Muscle layer of colon (tissue), 2 donors: ENCODE data around the gene PCSK1N.

ENCODE experiments used
- H3K27ac ChIP-seq: one replicate; pipeline ENCODE4 v1.7.0; 2013; ENCODE audit warnings: low read depth, mild to moderate bottlenecking, low read length, moderate library complexity
- H3K27me3 ChIP-seq, 2 donors: one replicate each; pipeline ENCODE4 v1.7.0; 2013; ENCODE audit warnings: low read length in 2 of 2, mild to moderate bottlenecking in 2 of 2; ENCODE audit not compliant: insufficient read depth in 2 of 2, control insufficient read depth in 1 of 2
- H3K36me3 ChIP-seq: one replicate; pipeline ENCODE4 v1.7.0; 2013; ENCODE audit warnings: mild to moderate bottlenecking, low read length; ENCODE audit not compliant: insufficient read depth
- H3K4me1 ChIP-seq: one replicate; pipeline ENCODE4 v1.7.0; 2013; ENCODE audit warnings: mild to moderate bottlenecking, low read length; ENCODE audit not compliant: insufficient read depth
- H3K4me3 ChIP-seq, 2 donors: one replicate each; pipeline ENCODE4 v1.7.0; 2013; ENCODE audit warnings: low read length in 2 of 2, low read depth in 1 of 2, mild to moderate bottlenecking in 1 of 2, moderate library complexity in 1 of 2
- H3K9ac ChIP-seq: one replicate; pipeline ENCODE4 v1.7.0; 2013; ENCODE audit warnings: low read length
- H3K9me3 ChIP-seq: one replicate; pipeline ENCODE4 v1.7.0; 2013; ENCODE audit warnings: mild to moderate bottlenecking, low read length
- donor health status: abdominal sarcoma.
- donor health status: Adenocarcinoma of cecum.

PCSK1N gene

GRCh38 chrX:48786825-48787504 lies 48.4 kb downstream of the PCSK1N start:
- Histone ChIP-seq H3K9ac (no peak overlapping the region), H3K27ac (no peak overlapping the region), H3K9me3 (no peaks in the 10 kb centered on the region), H3K36me3 (no peaks in the 10 kb centered on the region), H3K4me3 (no peak overlapping the region), H3K27me3 (peaks cover 0 to 19% of the 10 kb centered on the region in 2 donors), H3K4me1 (no peaks in the 10 kb centered on the region)

GRCh38 chrX:48786341-48786800 lies 49.0 kb downstream of the PCSK1N start, which contains the start of gene GATA1:
Gene GATA1 (plus strand): TSS chrX:48786590. CDS start chrX:48791110, 4,520 bp downstream.
- no peak within 1 kb of the TSS for H3K4me3 ChIP-seq
- no peaks in the 10 kb centered on the region for H3K9me3 ChIP-seq
- no peak within 1 kb of the TSS for H3K27ac ChIP-seq
- no peaks in the 10 kb centered on the region for H3K4me1 ChIP-seq
- peaks cover 0 to 19% of the 10 kb centered on the region in 2 donors for H3K27me3 ChIP-seq
- no peak within 1 kb of the TSS for H3K9ac ChIP-seq
- H3K36me3 ChIP-seq = no peaks in the 10 kb centered on the region

GRCh38 chrX:48785540-48786214 lies 49.7 kb downstream of the PCSK1N start:
- no peaks in the 10 kb centered on the region for H3K36me3 ChIP-seq
- H3K4me3 ChIP-seq = no peak overlapping the region
- peaks cover 0 to 19% of the 10 kb centered on the region in 2 donors for H3K27me3 ChIP-seq
- no peaks in the 10 kb centered on the region for H3K9me3 ChIP-seq
- no peaks in the 10 kb centered on the region for H3K4me1 ChIP-seq
- H3K9ac ChIP-seq = no peak overlapping the region
- no peak overlapping the region for H3K27ac ChIP-seq

- H3K9me3 ChIP-seq = no peaks in the 10 kb centered on the region
- H3K9ac ChIP-seq = no peak overlapping the region
- H3K4me1 ChIP-seq = no peaks in the 10 kb centered on the region
- no peaks in the 10 kb centered on the region for H3K36me3 ChIP-seq
- H3K27ac ChIP-seq = no peak overlapping the region
- H3K27me3 ChIP-seq = peaks cover 0 to 19% of the 10 kb centered on the region in 2 donors
- H3K4me3 ChIP-seq = no peak overlapping the region
Observed at GRCh38 chrX:48785186-48785539, 50.2 kb downstream of the PCSK1N start.

GRCh38 chrX:48784726-48785125 lies 50.7 kb downstream of the PCSK1N start:
- H3K9me3 ChIP-seq = no peaks in the 10 kb centered on the region
- no peaks in the 10 kb centered on the region for H3K4me1 ChIP-seq
- H3K27ac ChIP-seq = no peak overlapping the region
- peaks cover 0 to 19% of the 10 kb centered on the region in 2 donors for H3K27me3 ChIP-seq
- no peak overlapping the region for H3K9ac ChIP-seq
- no peaks in the 10 kb centered on the region for H3K36me3 ChIP-seq
- H3K4me3 ChIP-seq = no peak overlapping the region

- Histone ChIP-seq H3K4me1 (no peaks in the 10 kb centered on the region), H3K27me3 (peaks cover 0 to 10% of the 10 kb centered on the region in 2 donors), H3K27ac (no peak overlapping the region), H3K9me3 (no peaks in the 10 kb centered on the region), H3K4me3 (no peak overlapping the region), H3K36me3 (no peaks in the 10 kb centered on the region), H3K9ac (no peak overlapping the region)
Observed at GRCh38 chrX:48782795-48783194, 52.6 kb downstream of the PCSK1N start.

GRCh38 chrX:48782216-48782615 lies 53.2 kb downstream of the PCSK1N start:
- H3K27me3 ChIP-seq = peaks cover 0 to 10% of the 10 kb centered on the region in 2 donors
- H3K4me1 ChIP-seq = no peaks in the 10 kb centered on the region
- no peak overlapping the region for H3K4me3 ChIP-seq
- H3K9me3 ChIP-seq = no peaks in the 10 kb centered on the region
- no peak overlapping the region for H3K27ac ChIP-seq
- no peak overlapping the region for H3K9ac ChIP-seq
- H3K36me3 ChIP-seq = no peaks in the 10 kb centered on the region

GRCh38 chrX:48781705-48782104 lies 53.7 kb downstream of the PCSK1N start:
- H3K4me3 ChIP-seq = no peak overlapping the region
- no peak overlapping the region for H3K9ac ChIP-seq
- H3K27me3 ChIP-seq = peaks cover 0 to 6% of the 10 kb centered on the region in 2 donors
- no peak overlapping the region for H3K27ac ChIP-seq
- H3K4me1 ChIP-seq = no peaks in the 10 kb centered on the region
- no peaks in the 10 kb centered on the region for H3K9me3 ChIP-seq
- H3K36me3 ChIP-seq = no peaks in the 10 kb centered on the region
